Endothelial cell of umbilical vein (primary cell): ENCODE data around the gene CELSR3. TPM values are rescaled to one million over a fixed set of nuclear protein-coding genes. Genes with fewer than 3 reads are reported as not detected.

ENCODE experiments used
- BruUV-seq: library from RNA; stranded (reverse); fragments of 400-500 nt; replicated peaks from 2 replicates; lab custom pipeline; 2021; lab: Mats Ljungman, UMichigan
- CTCF ChIA-PET: fragments of 300-600, 350-600 bp; sonication (Branson Sonifier 250); formaldehyde crosslinking; loops from one replicate; lab custom pipeline; 2021; ENCODE audit warnings: antibody characterized with exemption, inconsistent platforms; lab: Charles Lee
- POLR2A ChIA-PET: fragments of 300-600, 350-600 bp; sonication (Branson Sonifier 250); formaldehyde crosslinking; loops from one replicate; lab custom pipeline; 2021; ENCODE audit warnings: antibody characterized with exemption, inconsistent platforms; lab: Charles Lee
- DNase-seq: peaks from one replicate; pipeline ENCODE4 v3.0.0-alpha.2; 2011; ENCODE audit warnings: low read depth, low spot score
- FAIRE-seq: peaks from 2 replicates; lab custom pipeline; 2011; peaks lifted over from hg19 to GRCh38; lab: Jason Lieb, UNC
- H2AFZ ChIP-seq: 2 replicates; pipeline ENCODE4 v1.6.0; 2012; ENCODE audit warnings: low read depth, low read length, control low read depth, inconsistent platforms
- H3K27ac ChIP-seq: 2 replicates; pipeline ENCODE4 v1.5.1; 2011; ENCODE audit warnings: low read depth, mild to moderate bottlenecking, control low read depth, low read length, moderate library complexity; ENCODE audit not compliant: insufficient read depth
- H3K27me3 ChIP-seq, 2 experiments: 2 replicates each; pipeline versions ENCODE4 v1.6.0 to v1.6.1; 2011; ENCODE audit warnings: low read length in 2 of 2, mixed read lengths in 1 of 2; ENCODE audit not compliant: control insufficient read depth in 2 of 2, insufficient read depth in 2 of 2
- H3K36me3 ChIP-seq, 2 experiments: 2 replicates in 1 of 2; 3 replicates in 1 of 2; pipeline ENCODE4 v1.5.1; 2011; ENCODE audit warnings: low read length in 2 of 2, mild to moderate bottlenecking in 1 of 2, moderate library complexity in 1 of 2; ENCODE audit not compliant: control insufficient read depth in 2 of 2, insufficient read depth in 2 of 2; ENCODE audit errors: extremely low read depth in 1 of 2
- H3K4me1 ChIP-seq: 3 replicates; pipeline ENCODE4 v1.5.1; 2011; ENCODE audit warnings: mild to moderate bottlenecking, low read length; ENCODE audit not compliant: control insufficient read depth, insufficient read depth; ENCODE audit errors: extremely low read depth
- H3K4me2 ChIP-seq: 2 replicates; pipeline ENCODE4 v1.6.1; 2011; ENCODE audit warnings: low read length, control low read depth, mixed read lengths; ENCODE audit not compliant: insufficient read depth
- H3K4me3 ChIP-seq, 3 experiments: fragments of 200-600 bp in 1 of 3; sonication (generic), shearing (Covaris generic) in 1 of 3; replicated peaks in 1 of 3; 2 replicates each; pipeline ENCODE4 v1.5.1; 2011 to 2016; ENCODE audit warnings: control low read depth in 3 of 3, low read length in 3 of 3, mild to moderate bottlenecking in 2 of 3, inconsistent platforms in 1 of 3, low read depth in 1 of 3, moderate library complexity in 1 of 3; ENCODE audit not compliant: insufficient read depth in 1 of 3
- H3K79me2 ChIP-seq: 2 replicates; pipeline ENCODE4 v1.6.0; 2012; ENCODE audit warnings: low read length, inconsistent platforms; ENCODE audit not compliant: control insufficient read depth, insufficient read depth
- H3K9ac ChIP-seq: replicated peaks from 2 replicates; pipeline ENCODE3; 2011; ENCODE audit warnings: low read length, control low read depth; ENCODE audit not compliant: insufficient read depth; ENCODE audit errors: extremely low read depth
- H3K9me1 ChIP-seq: replicated peaks from 3 replicates; pipeline ENCODE4 v1.6.0; 2011; ENCODE audit warnings: mild to moderate bottlenecking, low read length; ENCODE audit not compliant: control insufficient read depth, insufficient read depth; ENCODE audit errors: extremely low read depth
- H3K9me3 ChIP-seq: replicated peaks from 2 replicates; pipeline ENCODE4 v1.5.1; 2012; ENCODE audit warnings: low read length, inconsistent platforms; ENCODE audit not compliant: control insufficient read depth, insufficient read depth
- H4K20me1 ChIP-seq: replicated peaks from 2 replicates; pipeline ENCODE3; 2011; ENCODE audit warnings: mild to moderate bottlenecking, low read length; ENCODE audit not compliant: control insufficient read depth, insufficient read depth; ENCODE audit errors: extremely low read depth
- CTCF ChIP-seq, 2 donors: IDR thresholded peaks; 1 replicate in 1 of 2; 2 replicates in 1 of 2; pipeline ENCODE4 v1.5.1; 2011; ENCODE audit warnings: low read length in 2 of 2, mild to moderate bottlenecking in 2 of 2, moderate library complexity in 2 of 2, control low read depth in 1 of 2, inconsistent platforms in 1 of 2, low read depth in 1 of 2; ENCODE audit not compliant: insufficient read depth in 1 of 2; ENCODE audit errors: extremely low read depth in 1 of 2
- EZH2 ChIP-seq: IDR thresholded peaks from 2 replicates; pipeline ENCODE4 v1.6.1; 2012; ENCODE audit warnings: borderline replicate concordance, low read depth, mild to moderate bottlenecking, moderate library complexity, low read length, inconsistent platforms; ENCODE audit not compliant: severe bottlenecking
- FOS ChIP-seq: IDR thresholded peaks from 2 replicates; pipeline ENCODE4 v1.6.1; 2011; ENCODE audit warnings: mild to moderate bottlenecking, low read length, moderate library complexity, borderline replicate concordance; ENCODE audit not compliant: insufficient read depth
- GATA2 ChIP-seq: IDR thresholded peaks from 2 replicates; pipeline ENCODE4 v1.7.0; 2011; ENCODE audit warnings: low read depth, mild to moderate bottlenecking, moderate library complexity, mixed read lengths, low read length; ENCODE audit not compliant: insufficient read length, insufficient read depth
- JUN ChIP-seq: IDR thresholded peaks from 2 replicates; pipeline ENCODE4 v1.6.1; 2011; ENCODE audit warnings: borderline replicate concordance, low read depth; ENCODE audit not compliant: insufficient read length, insufficient read depth
- MAX ChIP-seq: IDR thresholded peaks from 2 replicates; pipeline ENCODE4 v1.6.1; 2011; ENCODE audit not compliant: insufficient read depth, insufficient read length
- MYC ChIP-seq: IDR thresholded peaks from one replicate; pipeline ENCODE4 v1.6.1; 2011; ENCODE audit warnings: mild to moderate bottlenecking, low read depth, low read length
- POLR2A ChIP-seq: IDR thresholded peaks from 2 replicates; pipeline ENCODE4 v1.6.1; 2012; ENCODE audit warnings: low read depth, mild to moderate bottlenecking, control low read depth, low read length
- POLR2AphosphoS5 ChIP-seq: IDR thresholded peaks from 2 replicates; pipeline ENCODE4 v1.6.1; 2012; ENCODE audit warnings: low read depth, mild to moderate bottlenecking, control low read depth, low read length, moderate library complexity; ENCODE audit not compliant: insufficient read depth
- dilution Hi-C: fragments of 300-500 bp; cut with MboI; formaldehyde crosslinking; loops from one replicate; pipeline ENCODE4 v1.15.0; 2019; ENCODE audit warnings: low sequenced_read_pairs; ENCODE audit not compliant: extremely low pct_ligation_motif_present
- intact Hi-C: fragments of 100-400 bp; cut with micrococcal nuclease; formaldehyde crosslinking; loops from one replicate; pipeline ENCODE4 v1.10.0; 2022
- polyA plus RNA-seq, 4 experiments: library from polyadenylated mRNA; depleted of rRNA in 3 of 4; stranded (reverse) in 3 of 4; unstranded in 1 of 4; fragments of >200 nt; gene quantifications; 2 replicates each; pipeline versions ENCODE4 v1.2.1 to v1.2.3, GENCODE V29; 2011 to 2012; ENCODE audit warnings: missing spikeins in 1 of 4
- total RNA-seq: library from RNA; stranded (reverse); gene quantifications from 2 replicates; pipeline ENCODE4 v1.2.3, GENCODE V29; 2021

Gene CELSR3
- total and polyA plus RNA-seq, 2 donors (not counting 3 experiments of a cell fraction or from before 2014, with no cell fraction given): 0.25 to 0.71 TPM

- Histone ChIP-seq H3K9me1 (no peaks in the 10 kb centered on the region), H3K27me3 (no peaks in the 10 kb centered on the region), H3K4me2 (no peak overlapping the region), H4K20me1 (peaks cover 18% of the 10 kb centered on the region), H2AFZ (no peak overlapping the region), H3K36me3 (peaks cover 17 to 24% of the 10 kb centered on the region in 2 experiments), H3K9ac (no peak overlapping the region), H3K4me1 (peaks cover 21% of the 10 kb centered on the region), H3K9me3 (no peaks in the 10 kb centered on the region), H3K79me2 (peaks cover 82% of the 10 kb centered on the region), H3K4me3 (no peak overlapping the region), H3K27ac (no peak overlapping the region)
- ChIA-PET CTCF (interaction anchor here (0.6 to 1.3 kb wide), 2 partner anchors 11 to 12 kb away, joined by 3 to 7 read pairs; partner anchors contain the start of gene NCKIPSD), POLR2A (no interaction called here)
- TF ChIP-seq MAX: no peak
- TF ChIP-seq EZH2: no peak
- TF ChIP-seq MYC: no peak
- no peak for TF ChIP-seq POLR2AphosphoS5
- TF ChIP-seq CTCF (IDR thresholded peaks at IDR 0.05; ENCODE audit: extremely low read depth in 1 of 2, insufficient read depth in 1 of 2, low read depth in 1 of 2, low read length in 2 of 2): no peak
- TF ChIP-seq GATA2: no peak
- no peak for TF ChIP-seq JUN
- no peak for TF ChIP-seq FOS
- no peak for TF ChIP-seq POLR2A
- BruUV-seq: no TSS peak
- FAIRE-seq (no peak), DNase-seq (no peak)
- intact Hi-C loops: no loop called here
- dilution Hi-C loops: no loop called here
Observed at GRCh38 chr3:48697952-48698351, 35.3 kb upstream of the CELSR3 start.
